ENCODE results near the gene CSNK1E.

Gene CSNK1E

GRCh38 chr22:38304526-38304925, 12.7 kb downstream of the CSNK1E start:
- no peak for DNase-seq

DNA sequence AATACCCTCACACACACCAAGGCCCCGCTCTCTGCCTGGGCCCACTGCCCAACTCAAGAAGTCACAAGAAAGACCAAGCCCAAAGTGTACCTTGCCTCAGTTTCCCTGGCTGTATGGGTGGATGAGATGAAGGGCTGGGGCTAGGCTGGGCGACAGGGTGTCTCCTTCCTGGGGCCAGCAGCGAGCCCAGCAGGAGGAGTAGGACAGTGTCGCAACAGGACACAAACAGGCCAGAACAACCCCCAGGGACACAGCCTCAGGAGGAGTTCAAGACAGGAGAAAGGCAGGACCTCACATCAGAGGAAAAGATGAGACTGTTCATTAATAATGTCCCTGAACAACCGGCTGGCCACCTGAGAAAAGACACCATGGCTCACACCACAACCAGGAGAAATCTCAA, 13.3 kb downstream of the CSNK1E start:
- no peak for DNase-seq

DNA sequence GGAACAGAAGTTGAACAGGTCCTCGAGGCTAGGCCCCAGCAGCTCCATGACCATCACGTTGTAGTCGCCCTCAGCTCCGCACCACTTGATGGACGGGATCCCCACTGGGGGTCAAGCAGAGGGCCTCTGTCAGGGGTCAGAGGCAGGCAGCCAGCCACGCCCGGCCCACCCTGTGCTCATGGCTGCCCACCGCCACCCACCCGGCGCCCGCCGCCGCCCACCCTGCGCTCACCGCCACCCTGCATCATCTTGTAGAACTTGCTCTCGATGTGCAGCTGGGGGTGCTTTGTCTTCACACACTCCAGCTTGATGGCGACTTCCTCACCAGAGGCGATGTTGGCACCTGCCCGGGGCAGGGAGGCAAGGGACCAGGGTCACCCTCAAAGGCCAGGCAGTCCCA, 14.3 kb downstream of the CSNK1E start:
- no peak for DNase-seq

DNA sequence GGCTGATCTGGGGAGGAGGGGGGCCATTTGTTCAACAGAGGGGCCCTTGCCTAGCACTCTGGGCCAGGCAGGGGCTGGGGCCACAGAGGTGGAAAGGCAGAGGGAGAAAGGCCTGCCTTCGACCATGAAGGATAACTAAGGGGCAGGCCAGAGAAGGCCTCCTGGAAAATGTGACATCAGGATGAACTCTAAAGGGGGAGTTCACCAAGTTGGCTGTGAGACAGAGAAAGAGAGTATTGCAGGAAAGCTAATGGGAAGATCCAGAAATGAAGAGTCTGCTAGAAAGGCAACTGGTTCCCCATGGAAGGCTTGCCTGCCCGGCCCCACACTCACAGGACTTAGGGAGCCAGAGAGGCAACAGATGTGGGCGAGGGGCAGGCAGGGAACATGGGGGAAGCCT, 16.3 kb downstream of the CSNK1E start:
- no peak for DNase-seq

- no peak for DNase-seq
These were observed 16.9 kb downstream of the CSNK1E start for GRCh38 chr22:38300197-38300945.

GRCh38 chr22:38299770-38300102, 17.5 kb downstream of the CSNK1E start:
- no peak for DNase-seq

GRCh38 chr22:38298312-38299005, 18.8 kb downstream of the CSNK1E start:
- no peak for DNase-seq

- DNase-seq = no peak
These were observed 20.9 kb downstream of the CSNK1E start for GRCh38 chr22:38296372-38296771.

GRCh38 chr22:38295863-38296262, 21.4 kb downstream of the CSNK1E start:
- DNase-seq = no peak

GRCh38 chr22:38295339-38295738, 21.9 kb downstream of the CSNK1E start:
- DNase-seq = no peak

GRCh38 chr22:38294193-38294592, 23.0 kb downstream of the CSNK1E start:
- no peak for DNase-seq

- DNase-seq = no peak
These were observed 24.5 kb downstream of the CSNK1E start for GRCh38 chr22:38292694-38293093.

GRCh38 chr22:38291201-38291777, 25.9 kb downstream of the CSNK1E start:
- DNase-seq = no peak

DNA sequence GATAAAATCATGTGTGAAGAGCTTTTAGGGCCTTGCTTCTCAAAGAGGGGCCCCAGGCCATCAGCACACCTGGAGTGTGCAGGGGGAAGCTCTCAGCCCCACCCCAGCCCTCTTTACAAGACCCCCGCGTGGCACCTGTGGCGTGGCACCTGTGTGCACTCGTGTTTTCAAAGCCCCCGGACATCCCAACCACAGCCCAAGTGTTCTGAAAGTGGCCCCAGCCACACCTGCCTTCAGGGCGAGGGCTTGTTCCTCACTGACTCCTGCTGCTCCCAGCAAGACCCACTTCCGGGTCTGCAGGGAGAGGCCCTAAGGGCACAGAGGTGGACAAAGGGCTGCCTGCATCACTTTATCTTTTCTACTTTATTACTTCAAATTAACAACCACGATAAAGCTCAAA, 26.9 kb downstream of the CSNK1E start:
- DNase-seq = no peak

GRCh38 chr22:38289583-38290082, 27.6 kb downstream of the CSNK1E start:
- no peak for DNase-seq

DNA sequence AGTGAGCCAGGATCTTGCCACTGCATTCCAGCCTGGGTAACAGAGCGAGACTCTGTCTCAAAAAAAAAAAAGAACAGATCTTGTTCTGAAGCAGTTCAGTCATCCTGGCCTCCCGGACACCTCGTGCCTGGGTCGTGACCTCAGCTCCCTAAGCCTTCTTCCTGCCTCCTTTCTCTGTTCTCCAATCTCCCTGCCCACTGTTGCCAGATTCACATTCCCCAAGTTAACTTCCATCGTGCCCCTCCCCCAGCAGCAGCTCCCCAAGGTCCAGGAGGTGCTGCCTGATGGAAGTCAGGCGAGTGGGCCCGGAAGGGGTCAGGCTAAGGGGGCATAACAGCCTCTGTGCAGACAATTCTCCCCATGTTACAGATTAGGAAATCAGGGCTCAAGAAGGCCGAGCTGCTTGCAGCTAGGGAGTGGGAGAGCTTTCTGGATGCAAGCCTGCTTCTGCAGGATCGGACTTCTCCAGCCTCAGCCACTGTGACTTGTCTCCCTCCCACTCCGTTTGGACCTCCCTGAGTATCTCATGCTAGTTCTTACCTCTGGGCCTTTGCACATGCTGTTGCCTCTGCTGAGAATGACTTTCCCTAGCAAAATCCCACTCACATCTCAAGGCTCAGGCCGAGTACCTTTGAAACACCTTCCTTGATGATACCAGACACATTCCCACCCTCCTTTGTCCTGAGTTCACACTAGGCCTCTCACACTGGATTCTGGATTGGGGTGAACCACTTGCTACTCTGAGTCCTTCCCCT, 30.1 kb downstream of the CSNK1E start:
- no peak for DNase-seq

GRCh38 chr22:38285018-38285417, 32.2 kb downstream of the CSNK1E start:
- no peak for DNase-seq

DNA sequence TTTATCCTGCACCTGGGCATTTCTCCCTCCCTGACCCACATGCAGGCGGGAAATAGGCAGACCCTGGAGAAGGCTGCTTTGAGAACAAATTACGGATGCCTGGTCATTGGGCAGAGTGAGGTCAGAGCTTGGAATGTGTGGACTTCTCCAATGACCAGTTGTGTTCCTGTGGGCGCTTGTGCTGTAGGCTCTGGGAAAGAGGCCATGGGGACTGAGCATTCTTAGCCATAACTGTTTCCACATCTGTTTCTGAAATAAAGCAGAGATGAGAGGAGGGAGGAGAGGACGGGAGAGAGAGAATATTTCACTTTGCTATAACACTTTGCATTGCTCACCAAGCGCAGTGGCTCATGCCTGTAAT, 33.2 kb downstream of the CSNK1E start:
- DNase-seq = no peak

DNA sequence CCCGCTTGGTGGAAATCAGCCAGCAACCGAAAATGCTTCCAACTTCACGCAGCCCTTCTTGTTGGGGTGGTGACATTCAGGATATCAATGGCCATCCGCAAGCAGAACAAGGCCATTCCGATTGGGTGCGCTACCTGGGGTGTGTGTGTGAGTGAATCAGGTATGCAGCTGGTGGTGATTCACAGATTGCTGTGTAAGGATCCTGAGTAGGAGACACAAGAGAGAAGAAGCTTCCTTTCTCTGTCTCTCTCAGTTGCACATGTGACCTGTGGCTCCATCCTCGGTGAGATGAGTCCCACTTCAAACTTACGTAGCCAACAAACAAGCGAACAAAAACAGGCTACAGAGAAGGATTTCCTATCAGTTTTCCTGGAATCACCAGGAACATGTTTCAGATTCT, 34.8 kb downstream of the CSNK1E start:
- DNase-seq = no peak

GRCh38 chr22:38276166-38276565, 41.1 kb downstream of the CSNK1E start:
- DNase-seq = no peak

- DNase-seq = no peak
These were observed 44.0 kb downstream of the CSNK1E start for GRCh38 chr22:38273135-38273826.

DNA sequence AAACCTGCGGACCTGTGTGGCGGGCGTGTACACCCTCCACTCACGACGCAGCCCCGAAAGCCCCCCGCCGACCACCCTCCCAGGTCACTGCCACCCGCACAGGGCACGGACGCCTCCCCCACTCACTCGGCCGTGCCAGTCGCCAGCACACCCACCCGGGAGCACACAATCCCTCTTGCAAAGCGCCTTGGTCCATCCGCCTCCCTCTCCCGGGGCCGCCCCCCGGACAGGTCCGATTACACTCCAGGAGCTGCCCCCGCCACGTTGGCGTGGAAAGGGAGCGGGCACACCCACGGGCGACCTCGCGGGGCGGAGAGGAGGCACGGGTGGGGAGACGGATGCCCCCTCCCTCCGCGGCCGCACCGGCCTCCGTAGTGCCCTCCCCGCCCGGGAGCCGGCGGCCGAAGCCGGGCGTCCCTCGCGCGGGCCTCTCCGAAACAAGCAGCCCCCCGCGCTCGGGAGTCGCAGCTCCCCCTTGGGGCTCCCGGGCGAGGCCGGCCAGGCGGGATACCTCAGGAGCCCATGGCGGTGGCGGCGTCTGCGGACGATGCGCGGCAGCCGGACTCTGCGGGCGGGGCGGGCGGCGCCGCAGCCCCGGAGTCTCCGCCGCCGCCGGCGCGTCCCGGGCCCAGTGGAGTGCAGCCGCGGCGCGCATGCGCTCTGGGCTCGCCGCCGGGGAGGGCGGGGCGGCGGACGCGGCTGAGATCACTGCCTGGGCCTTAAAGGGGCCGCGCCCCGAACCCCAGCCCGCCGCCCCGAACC, 44.7 kb downstream of the CSNK1E start, which contains the start of gene TMEM184B:
Gene TMEM184B, minus strand, starts transcription at position 638 of the 762 bp plus-strand sequence. CDS start 25,049 bp downstream, outside the sequence.
- DNase-seq = peak; percentile 70
